Measurements from ENCODE around the gene TAOK1.
"Not testable (repeated sequence)": the region's sequence is repeated elsewhere in the genome, so short reads cannot be mapped to it uniquely, and the experiment has no call there.

Gene TAOK1

DNA sequence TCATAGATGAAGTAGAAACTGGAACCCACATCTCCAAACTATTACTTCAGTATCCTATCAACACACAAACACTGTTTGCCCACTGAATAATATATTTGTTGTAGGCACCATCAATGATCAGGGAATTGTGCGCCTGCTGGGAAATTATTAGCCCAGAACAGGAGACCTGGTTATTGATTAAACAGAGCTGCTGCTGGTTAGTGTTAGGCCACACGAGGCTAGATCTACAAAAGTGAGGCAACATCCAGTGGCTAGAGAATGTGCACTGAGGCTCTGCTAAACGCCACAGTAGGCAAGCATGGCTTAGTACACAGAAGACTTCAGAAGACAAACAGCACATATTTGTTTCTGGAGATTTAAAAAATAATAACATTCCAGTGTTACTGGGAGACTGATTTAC, 165.7 kb downstream of the TAOK1 start:
- DNase-seq: no peak

DNA sequence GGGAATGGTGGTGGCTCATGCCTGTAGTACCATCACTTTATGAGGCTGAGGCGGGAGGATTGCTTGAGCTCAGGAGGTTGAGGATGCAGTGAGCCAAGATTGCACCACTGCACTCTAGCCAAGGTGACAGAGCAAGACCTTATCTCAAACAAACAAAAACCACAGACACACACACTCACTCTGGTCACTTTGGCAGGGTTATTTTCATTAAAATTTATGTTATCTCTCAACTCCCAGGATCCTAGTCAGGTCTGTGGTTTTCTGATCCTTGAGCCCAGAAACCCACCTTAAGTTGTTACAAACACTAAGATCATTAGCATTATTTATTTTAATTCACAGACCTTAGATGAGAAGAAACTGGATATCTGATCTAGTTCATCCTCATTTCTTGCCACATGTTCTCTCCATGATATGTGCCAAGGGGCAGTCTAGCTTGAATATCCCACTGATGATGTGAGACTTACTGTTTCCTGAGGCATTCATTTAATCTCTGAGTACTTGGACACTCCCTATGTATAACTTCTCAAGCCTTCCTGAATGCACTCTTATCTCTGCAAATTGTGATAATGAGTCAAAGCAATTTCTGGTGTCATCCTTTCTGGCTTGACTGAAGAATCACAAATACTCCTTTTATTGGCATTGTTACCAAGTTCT, 167.0 kb downstream of the TAOK1 start:
- DNase-seq: no peak

DNA sequence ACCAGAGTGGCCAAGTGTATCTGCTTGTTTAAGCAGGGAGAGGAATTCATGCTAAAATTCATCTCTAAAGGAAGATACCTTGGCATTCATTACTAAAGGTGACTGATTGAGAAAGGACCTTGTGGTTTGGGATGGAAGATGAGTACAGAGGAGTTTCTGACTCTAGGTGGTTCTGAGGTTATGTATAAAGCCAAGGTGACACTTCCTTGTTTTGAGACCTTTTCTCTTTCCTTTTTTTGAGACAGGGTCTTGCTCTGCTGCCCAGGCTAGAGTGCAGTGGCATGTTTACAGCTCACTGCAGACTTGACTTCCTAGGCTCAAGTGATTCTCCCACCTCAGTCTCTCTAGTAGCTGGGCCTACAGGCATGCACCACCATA, 167.6 kb downstream of the TAOK1 start:
- no peak for DNase-seq

DNA sequence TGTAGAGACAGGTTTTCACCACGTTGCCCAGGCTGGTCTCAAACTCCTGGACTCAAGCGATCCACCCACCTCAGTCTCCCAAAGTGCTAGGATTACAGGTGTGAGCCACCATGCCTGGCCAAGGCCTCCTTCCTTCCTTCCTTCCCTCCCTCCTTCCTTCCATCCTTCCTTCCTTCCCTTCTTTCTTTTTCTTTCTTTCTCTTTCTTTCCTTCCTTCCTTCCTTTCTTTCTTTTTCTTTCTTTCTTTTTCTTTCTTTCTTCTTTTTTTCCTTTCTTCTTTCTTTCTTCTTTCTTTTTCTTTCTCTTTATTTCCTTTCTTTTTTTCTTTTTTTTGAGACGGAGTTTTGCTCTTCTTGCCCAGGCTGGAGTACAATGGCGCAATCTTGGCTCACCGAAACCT, 168.0 kb downstream of the TAOK1 start:
- DNase-seq: not testable (repeated sequence)

DNA sequence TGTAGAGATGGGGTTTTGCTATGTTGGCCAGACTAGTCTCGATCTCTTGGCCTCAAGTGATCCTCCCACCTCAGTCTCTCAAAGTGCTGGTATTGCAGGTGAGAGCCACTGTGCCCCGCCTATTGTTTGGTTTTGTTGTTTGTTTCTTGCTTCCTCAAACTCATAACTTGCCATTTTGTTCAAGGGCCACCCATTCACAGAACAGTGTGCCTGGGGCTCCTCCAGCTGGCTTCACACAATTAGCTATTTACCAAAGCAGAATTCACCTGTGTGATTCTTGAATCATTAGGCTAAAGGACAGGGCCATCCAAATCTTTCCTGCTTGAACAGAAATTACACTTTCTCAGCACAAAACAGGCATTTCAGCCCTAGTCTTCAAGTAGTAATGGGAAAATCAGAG, 169.5 kb downstream of the TAOK1 start:
- DNase-seq: no peak

DNA sequence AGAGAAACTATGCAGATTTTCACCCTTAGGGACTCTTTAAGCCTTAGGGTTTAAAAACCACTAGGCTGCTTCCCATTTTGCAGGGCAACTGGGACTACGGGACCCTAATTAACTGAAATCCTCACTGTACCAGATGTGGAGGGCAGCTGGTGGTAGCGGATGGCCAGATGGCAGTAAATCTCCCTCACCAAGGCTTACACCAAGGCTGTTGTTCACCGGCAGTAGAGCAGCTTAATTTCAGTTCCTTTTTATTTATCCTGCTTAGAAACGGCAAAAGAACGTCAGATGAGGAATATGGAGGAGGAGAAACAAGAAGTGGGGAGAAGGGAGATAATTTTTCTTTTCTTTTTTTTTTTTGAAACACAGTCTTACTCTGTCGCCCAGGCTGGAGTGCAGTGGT, 170.2 kb downstream of the TAOK1 start:
- no peak for DNase-seq

DNA sequence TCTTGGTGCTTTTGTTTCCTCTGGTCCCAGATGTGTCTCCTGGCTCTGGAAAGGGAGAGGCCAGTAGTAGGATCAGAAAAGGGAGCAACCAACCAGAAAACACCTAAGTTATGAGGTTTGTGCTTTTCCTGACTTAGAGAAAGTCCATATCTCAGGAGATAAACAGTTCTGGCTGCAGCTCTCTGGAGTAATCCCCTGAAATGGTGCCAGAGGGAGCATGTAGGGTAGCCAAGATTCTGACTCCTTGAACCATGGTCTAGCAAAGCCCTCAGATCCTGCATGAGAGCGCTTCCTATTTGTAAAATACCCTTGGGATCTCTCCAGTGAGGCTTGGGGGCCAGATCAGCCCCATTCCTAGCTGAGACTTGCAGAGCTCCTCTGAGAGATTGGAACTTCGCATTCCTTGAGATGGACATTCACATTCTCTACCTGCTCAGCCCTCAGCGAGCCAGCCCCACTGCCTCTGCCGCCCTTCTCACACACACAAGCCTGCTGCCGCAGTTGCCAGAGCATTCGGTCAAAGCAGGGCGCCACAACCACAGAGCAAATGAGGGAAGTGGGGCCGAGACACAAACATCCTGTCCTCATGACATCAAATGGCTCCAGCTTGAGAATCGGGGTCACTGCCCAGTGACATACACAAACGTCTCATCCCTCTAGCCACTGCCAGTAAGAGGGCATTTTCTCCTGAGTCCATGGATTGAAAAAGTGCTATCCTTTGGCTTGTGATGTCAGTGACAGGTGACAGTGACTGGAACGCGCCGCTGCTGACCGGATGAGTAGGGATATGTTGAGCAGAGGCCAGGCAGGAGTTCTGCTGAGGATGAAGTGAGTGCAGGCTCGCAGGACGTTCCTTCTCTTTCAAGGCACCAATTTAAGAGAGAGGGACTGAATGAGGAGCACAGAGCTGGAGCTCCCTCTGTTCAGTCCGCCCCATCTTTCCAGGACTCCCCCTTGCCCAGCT, 171.7 kb downstream of the TAOK1 start:
- DNase-seq: no peak

DNA sequence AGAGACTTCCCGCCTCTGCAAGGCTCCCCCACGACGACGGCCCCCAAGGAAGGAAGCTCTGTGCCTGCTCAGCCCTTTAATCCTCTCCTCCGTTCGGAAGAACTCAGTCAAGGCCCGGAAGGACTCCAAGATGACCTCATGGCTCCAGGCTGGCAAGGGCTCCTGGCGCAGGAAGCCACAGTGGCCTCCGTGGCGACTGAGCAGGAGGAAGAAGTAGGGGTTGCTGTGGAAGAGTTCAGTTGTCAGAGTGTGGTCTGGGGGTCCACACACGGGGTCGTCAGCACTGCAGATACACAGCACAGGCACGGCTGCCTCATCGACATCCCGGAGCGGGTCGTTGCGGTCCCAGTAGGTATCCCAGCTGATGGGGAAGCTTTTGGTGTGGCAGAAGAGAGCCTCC, 172.5 kb downstream of the TAOK1 start:
- DNase-seq: no peak

DNA sequence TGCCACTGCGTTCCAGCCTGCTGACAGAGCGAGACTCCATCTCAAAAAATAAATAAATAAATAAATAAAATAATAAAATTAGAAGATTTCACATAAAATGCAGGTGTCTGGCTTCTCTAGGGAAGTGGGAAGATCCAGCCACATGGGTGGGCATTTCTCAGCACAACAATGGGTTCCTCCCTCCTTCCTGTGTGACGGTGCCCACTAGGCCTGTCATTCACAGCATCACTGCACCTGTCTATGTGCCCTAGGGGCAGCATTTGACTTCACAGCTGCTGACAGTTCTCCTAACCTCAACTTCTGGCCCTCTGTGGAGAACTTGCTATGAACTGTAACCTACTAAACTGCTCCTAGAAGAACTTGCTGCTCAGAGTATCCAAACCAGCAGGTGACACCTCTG, 173.7 kb downstream of the TAOK1 start:
- DNase-seq: no peak

DNA sequence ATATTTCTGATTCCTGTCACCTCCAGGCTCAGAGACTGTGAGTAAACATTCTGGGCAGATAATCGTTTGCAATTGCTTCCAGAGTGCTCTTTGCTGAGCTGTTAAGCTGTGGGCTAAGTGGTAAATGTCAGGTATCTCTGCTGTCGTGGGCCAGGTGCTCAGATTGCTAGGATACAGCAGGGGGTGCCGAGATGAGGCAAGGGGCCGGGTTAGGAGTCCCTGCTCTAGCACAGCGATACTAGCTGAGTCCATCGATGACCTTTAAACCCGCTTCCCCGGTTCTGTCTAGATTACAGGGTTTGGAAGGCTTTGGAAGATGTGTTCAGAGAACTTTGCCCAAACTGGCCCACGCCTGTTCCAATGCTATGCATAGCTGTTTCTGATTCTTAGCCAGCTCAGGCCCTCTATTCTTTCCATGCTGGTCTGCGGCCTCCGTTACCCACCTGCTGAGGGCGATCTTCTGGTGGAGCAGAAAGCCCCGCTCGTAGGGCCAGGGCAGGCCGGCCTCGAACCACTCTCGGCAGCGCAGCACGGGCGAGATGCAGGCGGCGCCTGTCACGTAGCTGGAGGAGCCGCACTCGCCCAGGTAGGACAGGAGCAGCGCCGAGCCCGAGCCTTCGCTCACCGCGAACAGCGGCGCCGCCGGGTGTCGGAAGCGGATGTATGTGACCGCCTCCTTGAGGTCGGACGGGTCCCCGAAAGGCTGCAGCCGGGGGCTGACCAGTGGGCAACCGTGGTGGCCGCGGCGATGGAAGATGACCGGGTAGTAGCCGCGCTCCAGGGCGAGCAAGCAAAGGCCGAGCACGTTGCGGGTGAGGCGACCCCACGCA, 175.7 kb downstream of the TAOK1 start:
- no peak for DNase-seq

DNA sequence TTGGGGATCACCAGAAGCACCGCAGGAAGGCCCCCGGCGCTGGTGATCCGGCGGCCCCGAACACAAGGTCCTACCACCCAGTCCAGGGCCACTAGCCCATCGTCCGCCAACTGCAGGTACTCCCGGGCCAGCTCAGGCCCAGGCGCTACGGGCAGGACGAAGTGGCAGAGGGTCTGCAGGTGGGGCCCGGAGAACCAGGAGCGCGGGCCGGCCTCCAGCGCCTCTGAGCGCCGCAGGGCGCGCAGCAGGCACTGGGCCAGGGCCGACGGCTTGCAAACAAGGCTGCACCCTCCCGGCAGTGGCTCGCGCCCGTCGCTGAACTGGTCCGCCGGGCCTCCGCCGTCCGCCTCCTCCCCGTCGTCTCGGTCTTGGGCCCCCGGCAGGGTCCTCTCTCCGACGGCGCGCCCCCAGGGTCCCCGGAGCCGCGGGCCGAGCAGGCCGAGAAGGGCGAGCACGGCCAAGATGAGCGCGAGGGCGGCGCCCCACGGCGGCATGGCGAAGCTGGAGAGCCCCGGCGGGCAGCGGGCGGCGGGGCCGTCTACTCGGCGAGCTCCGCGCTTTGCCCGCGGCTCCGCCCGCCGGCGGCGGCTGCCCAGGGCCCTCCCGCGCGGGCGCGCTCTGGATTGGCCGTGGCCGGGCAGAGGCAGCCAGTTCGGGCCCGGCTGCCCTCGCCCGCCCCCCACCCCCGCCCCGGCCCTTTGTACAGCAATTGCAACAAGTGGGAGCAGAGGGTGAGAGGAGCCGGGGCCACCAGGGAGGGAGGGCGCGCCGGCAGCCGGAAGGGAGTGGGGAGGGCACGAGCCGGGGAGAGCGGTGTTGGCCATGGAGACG, 176.5 kb downstream of the TAOK1 start, which contains the start of gene ABHD15:
ABHD15 (minus strand) TSS at position 565 of the 831 bp plus-strand sequence; CDS start at position 494, 71 bp downstream.
- peak; percentile 43 for DNase-seq

DNA sequence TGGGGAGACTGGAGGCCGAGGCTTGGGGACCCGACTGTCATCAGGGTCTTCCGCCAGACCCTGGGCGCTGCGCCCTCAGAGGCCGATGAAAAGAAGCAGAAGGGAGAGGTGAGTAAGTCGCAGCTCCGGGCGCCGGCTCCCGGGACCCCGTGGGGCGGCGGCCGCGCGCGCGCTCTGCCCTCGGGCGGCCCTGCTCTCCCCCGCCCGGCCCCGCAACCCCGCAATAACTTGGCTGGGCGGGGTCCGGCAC, 177.1 kb downstream of the TAOK1 start:
- no peak for DNase-seq

DNA sequence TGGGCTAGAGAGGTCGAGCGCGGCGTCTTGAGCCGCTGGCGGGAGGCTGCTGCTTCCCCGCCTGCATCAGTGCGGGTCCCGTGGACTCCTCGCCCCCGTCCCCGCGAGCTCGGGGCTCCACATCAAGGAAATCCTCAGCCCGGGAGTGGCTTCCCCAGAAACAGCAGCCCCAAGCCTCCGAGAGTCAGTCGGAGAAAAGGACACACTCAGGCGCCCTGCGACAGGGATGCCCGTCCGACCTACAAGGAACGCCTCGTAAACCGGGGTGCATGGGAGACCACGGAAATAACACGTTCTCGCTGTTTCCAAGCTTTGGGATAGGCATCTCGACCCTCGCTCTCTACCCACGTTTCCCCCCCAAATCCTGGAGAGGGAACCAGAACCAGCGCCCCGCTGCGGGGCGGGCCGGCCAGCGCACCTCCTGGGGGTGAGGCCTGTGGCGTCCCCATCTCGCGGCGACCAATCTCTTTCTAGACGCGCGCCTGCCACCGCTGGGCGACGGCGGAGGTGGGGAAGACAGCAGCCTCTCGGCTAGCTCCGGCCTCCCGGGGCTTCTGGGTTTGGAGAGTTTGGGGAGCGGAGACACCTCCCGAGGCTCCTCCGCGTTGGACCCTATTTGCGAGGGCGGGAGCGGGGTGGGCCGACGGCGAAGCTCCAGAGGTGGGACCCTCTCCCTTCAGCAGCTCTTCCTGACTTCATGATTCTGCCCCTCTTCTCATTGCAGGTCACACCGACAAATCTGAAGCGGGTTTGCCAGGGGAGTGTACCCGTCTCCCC, 177.6 kb downstream of the TAOK1 start:
- peak; percentile 57 for DNase-seq

DNA sequence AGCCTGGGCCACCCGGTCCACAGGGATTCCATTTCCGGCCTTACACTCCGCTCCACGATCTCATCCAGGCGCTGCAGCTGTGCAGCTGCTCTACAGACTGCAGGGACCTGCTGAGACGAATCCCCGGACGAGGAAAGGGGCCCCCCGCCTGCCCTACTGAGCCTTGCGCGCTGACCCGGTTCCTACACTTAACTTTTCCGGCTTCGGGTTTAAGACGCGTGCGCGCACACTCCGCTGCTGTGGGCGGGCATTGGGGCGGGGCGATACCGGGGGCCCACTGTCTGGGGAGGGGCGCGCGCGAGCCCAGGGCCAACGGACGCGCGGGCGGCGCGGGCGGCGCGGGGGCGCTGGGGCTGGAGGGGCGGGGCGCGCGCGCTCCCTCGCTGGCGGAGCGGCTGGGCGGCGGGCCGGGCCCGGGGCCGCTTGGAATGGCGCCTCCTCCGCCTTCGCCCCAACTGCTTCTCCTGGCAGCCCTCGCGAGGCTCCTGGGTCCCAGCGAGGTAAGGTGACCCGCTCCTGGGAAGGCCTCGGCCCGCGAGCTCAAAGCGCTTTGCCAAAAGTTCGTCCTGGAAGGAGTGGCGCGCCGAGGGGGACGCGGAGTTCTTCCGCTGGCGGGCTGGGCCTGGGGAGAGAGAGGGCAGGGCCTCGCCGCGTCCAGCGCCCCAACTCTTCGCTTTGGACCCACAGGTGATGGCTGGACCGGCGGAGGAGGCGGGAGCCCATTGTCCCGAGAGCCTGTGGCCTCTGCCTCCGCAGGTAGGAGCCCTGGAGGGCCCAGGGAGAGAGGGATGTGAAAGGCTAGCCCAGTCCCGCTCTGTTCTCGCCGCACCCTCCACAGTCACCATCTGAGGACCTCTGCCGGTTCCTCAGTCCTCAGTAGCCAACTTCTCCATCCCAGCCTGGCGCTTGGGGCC, 178.4 kb downstream of the TAOK1 start, which contains the start of gene TP53I13:
TP53I13 (plus strand) TSS at position 371 of the 914 bp plus-strand sequence; CDS start at position 429, 58 bp downstream.
- DNase-seq: peak; percentile 84

DNA sequence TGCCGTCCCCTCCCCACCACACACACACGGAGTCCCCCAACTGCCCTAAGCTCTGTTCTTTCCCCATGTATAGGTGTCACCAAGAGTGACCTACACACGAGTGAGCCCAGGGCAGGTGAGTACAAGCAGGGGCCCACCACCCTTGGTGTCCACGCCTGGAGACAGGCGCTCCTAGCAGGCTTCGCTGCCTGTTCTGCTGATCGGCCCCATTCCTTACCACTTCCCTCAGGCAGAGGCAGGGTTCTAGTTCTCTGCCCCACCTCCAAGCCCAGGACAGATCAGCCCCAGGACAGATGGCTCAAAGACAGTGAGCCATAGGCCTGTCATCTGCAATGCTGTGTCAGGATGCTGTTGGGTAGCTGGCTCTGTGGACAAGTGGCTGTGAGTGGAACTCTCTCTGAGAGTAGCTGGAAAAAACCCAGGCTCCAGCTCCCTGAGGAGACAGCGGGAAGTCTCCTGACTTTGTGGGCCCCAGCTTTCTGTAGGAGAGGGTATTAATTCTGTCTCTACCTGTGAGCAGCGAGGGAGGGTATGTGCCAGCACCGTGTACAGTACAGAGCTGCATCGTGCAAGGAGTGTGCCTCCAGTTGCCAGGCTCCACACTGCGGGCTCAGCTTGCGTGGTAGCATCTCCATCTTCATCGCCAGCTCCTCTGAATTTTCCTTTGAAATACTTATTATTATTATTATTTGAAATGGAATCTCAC, 179.2 kb downstream of the TAOK1 start:
- DNase-seq: no peak

DNA sequence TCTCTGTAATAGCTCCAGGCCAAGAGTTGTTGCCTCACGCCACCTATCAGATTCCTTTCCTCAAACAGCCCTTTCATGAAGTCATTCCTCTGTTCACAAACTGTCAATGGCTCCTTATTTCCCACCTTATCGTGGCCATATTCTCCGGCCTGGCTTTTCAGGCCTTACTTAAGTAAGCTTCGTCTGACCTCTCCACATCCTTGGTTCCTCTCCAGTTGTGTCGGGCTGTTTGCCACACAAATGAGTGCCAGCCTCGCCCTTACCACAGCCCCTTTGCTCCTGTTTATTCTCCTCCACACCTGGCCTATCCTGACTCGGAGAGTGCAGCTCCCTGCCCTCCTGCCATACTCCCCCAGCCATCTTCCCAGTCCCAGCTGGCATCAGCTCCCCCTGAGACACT, 180.4 kb downstream of the TAOK1 start:
- DNase-seq: no peak

DNA sequence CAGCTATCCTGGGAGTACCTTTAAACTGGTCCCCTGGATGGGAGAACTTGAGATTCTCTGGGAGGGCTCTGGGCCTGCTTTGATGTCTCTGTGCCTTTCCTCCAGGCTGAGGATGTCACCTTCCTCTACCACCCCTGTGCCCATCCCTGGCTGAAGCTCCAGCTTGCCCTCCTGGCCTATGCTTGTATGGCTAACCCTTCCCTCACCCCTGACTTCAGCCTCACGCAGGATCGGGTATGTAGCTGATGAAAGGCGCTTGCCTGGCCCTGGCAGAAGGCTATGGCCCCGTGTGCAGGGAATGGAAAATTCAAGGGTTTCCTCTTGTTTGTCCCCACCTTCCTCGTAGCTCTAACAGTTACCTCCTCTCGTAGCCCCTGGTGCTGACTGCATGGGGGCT, 181.3 kb downstream of the TAOK1 start:
- no peak for DNase-seq

DNA sequence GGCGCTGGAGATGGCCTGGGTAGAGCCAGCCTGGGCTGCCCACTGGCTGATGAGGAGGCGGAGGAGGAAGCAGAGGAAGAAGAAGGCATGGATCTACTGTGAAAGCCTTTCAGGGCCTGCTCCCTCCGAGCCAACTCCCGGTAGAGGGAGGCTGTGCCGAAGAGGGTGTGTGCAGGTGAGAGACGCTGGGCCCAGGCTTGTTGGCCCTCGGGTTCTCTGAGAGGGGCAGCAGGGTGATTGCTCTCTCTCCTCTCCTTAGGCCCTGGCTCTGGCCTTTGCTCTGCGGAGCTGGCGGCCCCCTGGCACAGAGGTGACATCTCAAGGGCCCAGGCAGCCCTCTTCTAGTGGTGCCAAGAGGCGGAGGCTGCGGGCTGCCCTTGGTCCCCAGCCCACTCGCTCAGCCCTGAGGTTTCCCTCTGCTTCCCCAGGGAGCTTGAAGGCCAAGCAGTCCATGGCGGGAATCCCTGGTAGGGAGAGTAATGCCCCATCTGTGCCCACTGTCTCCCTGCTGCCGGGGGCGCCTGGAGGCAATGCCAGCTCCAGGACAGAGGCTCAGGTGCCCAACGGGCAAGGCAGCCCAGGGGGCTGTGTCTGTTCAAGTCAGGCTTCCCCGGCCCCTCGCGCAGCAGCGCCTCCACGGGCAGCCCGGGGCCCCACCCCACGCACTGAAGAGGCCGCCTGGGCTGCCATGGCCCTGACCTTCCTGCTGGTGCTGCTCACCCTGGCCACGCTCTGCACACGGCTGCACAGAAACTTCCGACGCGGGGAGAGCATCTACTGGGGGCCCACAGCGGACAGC, 181.9 kb downstream of the TAOK1 start:
- no peak for DNase-seq
